Measurements from ENCODE around the gene SPATA33.
"Not testable (repeated sequence)": the region's sequence is repeated elsewhere in the genome, so short reads cannot be mapped to it uniquely, and the experiment has no call there.

Gene SPATA33

GRCh38 chr16:89633064-89633631 is 24.5 kb upstream of the SPATA33 start:
- Histone ChIP-seq H3K4me1 (ENCODE audit: low read length) (no peaks in the 10 kb centered on the region), H3K79me2 (ENCODE audit: low read length) (no peaks in the 10 kb centered on the region), H3K9me2 (replicated peaks; ENCODE audit: insufficient read depth, low read length) (no peaks in the 10 kb centered on the region), H3K36me3 (replicated peaks; ENCODE audit: insufficient read depth, low read length) (no peaks in the 10 kb centered on the region), H3K4me2 (ENCODE audit: low read depth, low read length) (no peak overlapping the region), H3F3A (ENCODE audit: insufficient read depth, low read length) (no peaks in the 10 kb centered on the region), H4K20me1 (ENCODE audit: insufficient read depth, low read length) (no peaks in the 10 kb centered on the region), H3K27me3 (replicated peaks; ENCODE audit: insufficient read depth, low read length) (peaks cover 8% of the 10 kb centered on the region; the same call in 1 of the 2 replicates), H3K4me3 (ENCODE audit: low read length) (no peak overlapping the region), H3K27ac (ENCODE audit: low read length) (no peak overlapping the region), H3K9me3 (replicated peaks; ENCODE audit: insufficient read depth, low read length) (no peaks in the 10 kb centered on the region), H2AFZ (ENCODE audit: low read length) (no peak overlapping the region), H3K9ac (ENCODE audit: low read length) (no peak overlapping the region)
- no peak for DNase-seq
- TF ChIP-seq EZH2phosphoT487 (IDR thresholded peaks at IDR 0.05; ENCODE audit: low read length) (no peak), CTCF (IDR thresholded peaks at IDR 0.05; ENCODE audit: low read length) (no peak), EZH2 (optimal IDR thresholded peaks at IDR 0.05; ENCODE audit: low read depth, low read length) (no peak)

GRCh38 chr16:89634463-89635385 is 22.9 kb upstream of the SPATA33 start:
- H3K4me3 ChIP-seq (ENCODE audit: low read length); DNase-seq; H3K9ac ChIP-seq (ENCODE audit: low read length); H3K4me1 ChIP-seq (ENCODE audit: low read length); H3K27ac ChIP-seq (ENCODE audit: low read length); H3K36me3 ChIP-seq (replicated peaks; ENCODE audit: insufficient read depth, low read length); H3K4me2 ChIP-seq (ENCODE audit: low read depth, low read length); H3K27me3 ChIP-seq (replicated peaks; ENCODE audit: insufficient read depth, low read length); H3K9me2 ChIP-seq (replicated peaks; ENCODE audit: insufficient read depth, low read length); H3K79me2 ChIP-seq (ENCODE audit: low read length); H3F3A ChIP-seq (ENCODE audit: insufficient read depth, low read length); H3K9me3 ChIP-seq (replicated peaks; ENCODE audit: insufficient read depth, low read length); H4K20me1 ChIP-seq (ENCODE audit: insufficient read depth, low read length); H2AFZ ChIP-seq (ENCODE audit: low read length): not testable (repeated sequence)

- peaks cover 10% of the 10 kb centered on the region for H3K27me3 ChIP-seq (replicated peaks; ENCODE audit: insufficient read depth, low read length)
- H3K9me3 ChIP-seq (replicated peaks; ENCODE audit: insufficient read depth, low read length) = no peaks in the 10 kb centered on the region
- no peaks in the 10 kb centered on the region for H4K20me1 ChIP-seq (ENCODE audit: insufficient read depth, low read length)
- H3K9me2 ChIP-seq (replicated peaks; ENCODE audit: insufficient read depth, low read length) = no peaks in the 10 kb centered on the region
- H3F3A ChIP-seq (ENCODE audit: insufficient read depth, low read length) = no peaks in the 10 kb centered on the region
- no peak overlapping the region for H3K9ac ChIP-seq (ENCODE audit: low read length)
- H3K27ac ChIP-seq (ENCODE audit: low read length) = no peak overlapping the region
- H3K4me1 ChIP-seq (ENCODE audit: low read length) = no peaks in the 10 kb centered on the region
- no peak overlapping the region for H3K4me3 ChIP-seq (ENCODE audit: low read length)
- H3K4me2 ChIP-seq (ENCODE audit: low read depth, low read length) = no peak overlapping the region
- TF ChIP-seq EZH2 (optimal IDR thresholded peaks at IDR 0.05; ENCODE audit: low read depth, low read length) = no peak
- H3K79me2 ChIP-seq (ENCODE audit: low read length) = no peaks in the 10 kb centered on the region
- no peaks in the 10 kb centered on the region for H3K36me3 ChIP-seq (replicated peaks; ENCODE audit: insufficient read depth, low read length)
- no peak for DNase-seq
- H2AFZ ChIP-seq (ENCODE audit: low read length) = no peak overlapping the region
These were observed 21.0 kb upstream of the SPATA33 start for GRCh38 chr16:89636663-89637062.

- no peaks in the 10 kb centered on the region for H3K79me2 ChIP-seq (ENCODE audit: low read length)
- no peaks in the 10 kb centered on the region for H3K4me1 ChIP-seq (ENCODE audit: low read length)
- no peaks in the 10 kb centered on the region for H3K9me2 ChIP-seq (replicated peaks; ENCODE audit: insufficient read depth, low read length)
- H3K4me3 ChIP-seq (ENCODE audit: low read length) = no peak overlapping the region
- peaks cover 13% of the 10 kb centered on the region for H3K27me3 ChIP-seq (replicated peaks; ENCODE audit: insufficient read depth, low read length)
- H3K9me3 ChIP-seq (replicated peaks; ENCODE audit: insufficient read depth, low read length) = no peaks in the 10 kb centered on the region
- no peaks in the 10 kb centered on the region for H3K36me3 ChIP-seq (replicated peaks; ENCODE audit: insufficient read depth, low read length)
- no peaks in the 10 kb centered on the region for H3F3A ChIP-seq (ENCODE audit: insufficient read depth, low read length)
- no peak overlapping the region for H3K9ac ChIP-seq (ENCODE audit: low read length)
- DNase-seq = no peak
- H2AFZ ChIP-seq (ENCODE audit: low read length) = no peak overlapping the region
- no peaks in the 10 kb centered on the region for H4K20me1 ChIP-seq (ENCODE audit: insufficient read depth, low read length)
- H3K27ac ChIP-seq (ENCODE audit: low read length) = no peak overlapping the region
- no peak overlapping the region for H3K4me2 ChIP-seq (ENCODE audit: low read depth, low read length)
- TF ChIP-seq EZH2 (optimal IDR thresholded peaks at IDR 0.05; ENCODE audit: low read depth, low read length) (no peak), CTCF (IDR thresholded peaks at IDR 0.05; ENCODE audit: low read length) (no peak), EZH2phosphoT487 (IDR thresholded peaks at IDR 0.05; ENCODE audit: low read length) (no peak)
These were observed 20.3 kb upstream of the SPATA33 start for GRCh38 chr16:89637379-89637778.

Measured in MM.1S (cell line).